GM23338 (cell line): ENCODE results near the gene INPP1. TPM values are rescaled to one million over a fixed set of nuclear protein-coding genes. Genes with fewer than 3 reads are reported as not detected.

Experiments used
- ATAC-seq: fragments of 200-7000 bp; cut with Tn5 transposase; 3 replicates; pipeline ENCODE4 v1.9.1; 2020
- DNase-seq: peaks from one replicate; pipeline ENCODE4 v3.0.0-alpha.2; 2015; ENCODE audit warnings: low spot score
- H2AFZ ChIP-seq: fragments of 200-600 bp; sonication (generic); 2 replicates; pipeline ENCODE4 v1.8.0; 2016; ENCODE audit warnings: antibody characterized with exemption, mild to moderate bottlenecking, moderate library complexity
- H3F3A ChIP-seq: fragments of 200-600 bp; sonication (generic); replicated peaks from 2 replicates; pipeline ENCODE4 v1.8.0; 2017; ENCODE audit warnings: antibody characterized with exemption, mixed run types, low read depth
- H3K27ac ChIP-seq: fragments of 200-600 bp; sonication (generic); 2 replicates; pipeline ENCODE4 v1.6.1; 2016; ENCODE audit warnings: low read depth
- H3K27me3 ChIP-seq: fragments of 200-600 bp; sonication (generic); 2 replicates; pipeline ENCODE4 v1.8.0; 2016; ENCODE audit warnings: mild to moderate bottlenecking, mixed run types, moderate library complexity; ENCODE audit not compliant: insufficient read depth
- H3K36me3 ChIP-seq: fragments of 200-600 bp; sonication (generic); 2 replicates; pipeline ENCODE4 v1.8.0; 2016; ENCODE audit warnings: mild to moderate bottlenecking; ENCODE audit not compliant: insufficient read depth
- H3K4me1 ChIP-seq: fragments of 200-600 bp; sonication (generic); 2 replicates; pipeline ENCODE4 v1.8.0; 2016; ENCODE audit warnings: mild to moderate bottlenecking, moderate library complexity; ENCODE audit not compliant: insufficient read depth
- H3K4me2 ChIP-seq: fragments of 200-600 bp; sonication (generic); 2 replicates; pipeline ENCODE4 v1.7.1; 2017; ENCODE audit warnings: mixed run types
- H3K4me3 ChIP-seq: fragments of 200-600 bp; sonication (generic); 2 replicates; pipeline ENCODE4 v1.6.1; 2016; ENCODE audit warnings: mixed run types
- H3K79me2 ChIP-seq: fragments of 200-600 bp; sonication (generic); replicated peaks from 2 replicates; pipeline ENCODE4 v1.8.0; 2017; ENCODE audit warnings: mild to moderate bottlenecking; ENCODE audit not compliant: insufficient read depth
- H3K9me2 ChIP-seq: fragments of 200-600 bp; sonication (generic); 2 replicates; pipeline ENCODE4 v1.8.0; 2017; ENCODE audit not compliant: insufficient read depth
- H4K20me1 ChIP-seq: fragments of 200-600 bp; sonication (generic); replicated peaks from 2 replicates; pipeline ENCODE4 v1.8.0; 2017; ENCODE audit warnings: mild to moderate bottlenecking; ENCODE audit not compliant: insufficient read depth
- H3K27ac Mint-ChIP-seq: 2 replicates; pipeline ENCODE4 v1.8.0; 2020; ENCODE audit warnings: inconsistent platforms, mild to moderate bottlenecking, moderate library complexity, mixed read lengths
- H3K27me3 Mint-ChIP-seq: 3 replicates; pipeline ENCODE4 v1.8.0; 2022; ENCODE audit warnings: low read depth, mild to moderate bottlenecking, moderate library complexity, mixed read lengths, inconsistent platforms; ENCODE audit not compliant: insufficient read depth, poor library complexity
- H3K36me3 Mint-ChIP-seq: 3 replicates; pipeline ENCODE4 v1.8.0; 2021; ENCODE audit warnings: low read depth, mild to moderate bottlenecking, inconsistent platforms, moderate library complexity, mixed read lengths
- H3K4me1 Mint-ChIP-seq: 3 replicates; pipeline ENCODE4 v1.8.0; 2020; ENCODE audit warnings: mild to moderate bottlenecking, inconsistent platforms, mixed read lengths
- H3K4me3 Mint-ChIP-seq: 3 replicates; pipeline ENCODE4 v1.8.0; 2021; ENCODE audit warnings: moderate library complexity, mild to moderate bottlenecking, inconsistent platforms, mixed read lengths
- H3K9me3 Mint-ChIP-seq: 3 replicates; pipeline ENCODE4 v1.8.0; 2020; ENCODE audit warnings: moderate library complexity, mild to moderate bottlenecking, inconsistent platforms, mixed read lengths
- CREB1 ChIP-seq: fragments of 250-450 bp; sonication (Bioruptor Pico); IDR thresholded peaks from 2 replicates; pipeline ENCODE4 v1.5.0; 2020; ENCODE audit warnings: low read depth, mild to moderate bottlenecking, moderate library complexity
- EZH2 ChIP-seq: fragments of 200-600 bp; sonication (generic); IDR thresholded peaks from one replicate; pipeline ENCODE4 v1.8.0; 2017; ENCODE audit warnings: antibody characterized with exemption, mild to moderate bottlenecking, low read depth; ENCODE audit not compliant: unreplicated experiment
- EZH2phosphoT487 ChIP-seq: fragments of 200-600 bp; sonication (generic); IDR thresholded peaks from one replicate; pipeline ENCODE4 v1.8.1; 2018; ENCODE audit warnings: antibody characterized with exemption; ENCODE audit not compliant: unreplicated experiment
- POLR2AphosphoS5 ChIP-seq: IDR thresholded peaks from 2 replicates; pipeline ENCODE4 v1.6.1; 2016; ENCODE audit warnings: antibody characterized with exemption, low read depth
- STAT1 ChIP-seq: IDR thresholded peaks from one replicate; pipeline ENCODE4 v1.6.1; 2016; ENCODE audit warnings: antibody characterized with exemption; ENCODE audit not compliant: unreplicated experiment
- ZNF331 ChIP-seq: fragments of 250-450 bp; sonication (Bioruptor Pico); IDR thresholded peaks from 2 replicates; pipeline ENCODE4 v1.5.0; 2020; ENCODE audit warnings: low read depth, mild to moderate bottlenecking, moderate library complexity
- polyA plus RNA-seq: library from polyadenylated mRNA; unstranded; fragments of >200 nt; fragmentation: Nextera tagmentation; extraction: Ambion mirVana; gene quantifications from 2 replicates; pipeline ENCODE4 v1.2.1, GENCODE V29; 2016
- total RNA-seq: library from RNA; depleted of rRNA; stranded (reverse); fragments of >200 nt; shearing (Covaris generic); gene quantifications from 2 replicates; pipeline ENCODE4 v1.2.3, GENCODE V29; 2014
- TF ChIP-seq, protein P1 (sequence below): IDR thresholded peaks from one replicate; pipeline ENCODE4 v1.6.1; 2018; ENCODE audit warnings: antibody characterized with exemption; ENCODE audit not compliant: unreplicated experiment
- TF ChIP-seq, protein P2 (sequence below): fragments of 250-450 bp; sonication (Bioruptor Pico); IDR thresholded peaks from 2 replicates; pipeline ENCODE4 v1.5.0; 2020; ENCODE audit warnings: mild to moderate bottlenecking, moderate library complexity
- TF ChIP-seq, protein P3 (sequence below), 2 experiments: fragments of 200-600 bp in 1 of 2; sonication (generic) in 1 of 2; conservative IDR thresholded peaks; 2 replicates each; pipeline versions ENCODE4 v1.5.1 to v1.6.1; 2016 to 2017; ENCODE audit warnings: antibody characterized with exemption in 2 of 2, low read depth in 2 of 2, mild to moderate bottlenecking in 2 of 2, moderate library complexity in 1 of 2

Gene INPP1
- total and polyA plus RNA-seq, 2 experiments from 2014 or later = 2.6 to 6.5 TPM

DNA sequence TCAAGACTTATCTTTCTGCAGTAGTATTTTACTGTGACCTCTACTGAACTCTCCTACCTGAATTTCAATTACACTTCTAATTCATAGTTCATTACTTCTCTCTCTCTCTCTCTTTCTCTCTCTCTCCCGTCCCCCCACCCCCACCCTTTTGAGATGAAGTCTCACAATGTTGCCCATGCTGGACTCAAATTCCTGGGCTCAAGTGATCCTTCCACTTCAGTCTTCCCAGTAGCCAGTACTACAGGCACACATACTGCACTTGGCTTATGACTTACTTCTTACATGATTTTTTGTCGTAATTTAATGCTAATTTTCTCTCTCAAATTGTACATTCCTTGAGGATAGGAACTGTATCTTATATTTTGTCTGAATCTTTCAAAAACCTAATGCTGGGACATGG is 17.8 kb upstream of the INPP1 start:
- Histone ChIP-seq H3F3A (no peaks in the 10 kb centered on the region), H3K79me2 (no peaks in the 10 kb centered on the region), H2AFZ (no peak overlapping the region), H3K36me3 (no peaks in the 10 kb centered on the region), H3K27ac (no peak overlapping the region), H3K4me2 (no peak overlapping the region), H3K4me3 (no peak overlapping the region), H4K20me1 (no peaks in the 10 kb centered on the region), H3K9me2 (no peaks in the 10 kb centered on the region), H3K27me3 (no peaks in the 10 kb centered on the region), H3K4me1 (no peaks in the 10 kb centered on the region; the same call in 1 of the 2 replicates)
- H3K9me3 Mint-ChIP-seq = no peaks in the 10 kb centered on the region
- ATAC-seq = no peak
- TF ChIP-seq, protein P1, sequence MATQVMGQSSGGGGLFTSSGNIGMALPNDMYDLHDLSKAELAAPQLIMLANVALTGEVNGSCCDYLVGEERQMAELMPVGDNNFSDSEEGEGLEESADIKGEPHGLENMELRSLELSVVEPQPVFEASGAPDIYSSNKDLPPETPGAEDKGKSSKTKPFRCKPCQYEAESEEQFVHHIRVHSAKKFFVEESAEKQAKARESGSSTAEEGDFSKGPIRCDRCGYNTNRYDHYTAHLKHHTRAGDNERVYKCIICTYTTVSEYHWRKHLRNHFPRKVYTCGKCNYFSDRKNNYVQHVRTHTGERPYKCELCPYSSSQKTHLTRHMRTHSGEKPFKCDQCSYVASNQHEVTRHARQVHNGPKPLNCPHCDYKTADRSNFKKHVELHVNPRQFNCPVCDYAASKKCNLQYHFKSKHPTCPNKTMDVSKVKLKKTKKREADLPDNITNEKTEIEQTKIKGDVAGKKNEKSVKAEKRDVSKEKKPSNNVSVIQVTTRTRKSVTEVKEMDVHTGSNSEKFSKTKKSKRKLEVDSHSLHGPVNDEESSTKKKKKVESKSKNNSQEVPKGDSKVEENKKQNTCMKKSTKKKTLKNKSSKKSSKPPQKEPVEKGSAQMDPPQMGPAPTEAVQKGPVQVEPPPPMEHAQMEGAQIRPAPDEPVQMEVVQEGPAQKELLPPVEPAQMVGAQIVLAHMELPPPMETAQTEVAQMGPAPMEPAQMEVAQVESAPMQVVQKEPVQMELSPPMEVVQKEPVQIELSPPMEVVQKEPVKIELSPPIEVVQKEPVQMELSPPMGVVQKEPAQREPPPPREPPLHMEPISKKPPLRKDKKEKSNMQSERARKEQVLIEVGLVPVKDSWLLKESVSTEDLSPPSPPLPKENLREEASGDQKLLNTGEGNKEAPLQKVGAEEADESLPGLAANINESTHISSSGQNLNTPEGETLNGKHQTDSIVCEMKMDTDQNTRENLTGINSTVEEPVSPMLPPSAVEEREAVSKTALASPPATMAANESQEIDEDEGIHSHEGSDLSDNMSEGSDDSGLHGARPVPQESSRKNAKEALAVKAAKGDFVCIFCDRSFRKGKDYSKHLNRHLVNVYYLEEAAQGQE = no peak
- TF ChIP-seq STAT1 (no peak), ZNF331 (CRISPR knock-in tag) (no peak)
- H3K27me3 Mint-ChIP-seq = no peaks in the 10 kb centered on the region
- no peak overlapping the region for H3K4me3 Mint-ChIP-seq
- H3K27ac Mint-ChIP-seq = no peak overlapping the region
- H3K36me3 Mint-ChIP-seq = no peaks in the 10 kb centered on the region
- peaks cover under 1% of the 10 kb centered on the region; the same call in 2 of the 3 replicates for H3K4me1 Mint-ChIP-seq
- DNase-seq = no peak

DNA sequence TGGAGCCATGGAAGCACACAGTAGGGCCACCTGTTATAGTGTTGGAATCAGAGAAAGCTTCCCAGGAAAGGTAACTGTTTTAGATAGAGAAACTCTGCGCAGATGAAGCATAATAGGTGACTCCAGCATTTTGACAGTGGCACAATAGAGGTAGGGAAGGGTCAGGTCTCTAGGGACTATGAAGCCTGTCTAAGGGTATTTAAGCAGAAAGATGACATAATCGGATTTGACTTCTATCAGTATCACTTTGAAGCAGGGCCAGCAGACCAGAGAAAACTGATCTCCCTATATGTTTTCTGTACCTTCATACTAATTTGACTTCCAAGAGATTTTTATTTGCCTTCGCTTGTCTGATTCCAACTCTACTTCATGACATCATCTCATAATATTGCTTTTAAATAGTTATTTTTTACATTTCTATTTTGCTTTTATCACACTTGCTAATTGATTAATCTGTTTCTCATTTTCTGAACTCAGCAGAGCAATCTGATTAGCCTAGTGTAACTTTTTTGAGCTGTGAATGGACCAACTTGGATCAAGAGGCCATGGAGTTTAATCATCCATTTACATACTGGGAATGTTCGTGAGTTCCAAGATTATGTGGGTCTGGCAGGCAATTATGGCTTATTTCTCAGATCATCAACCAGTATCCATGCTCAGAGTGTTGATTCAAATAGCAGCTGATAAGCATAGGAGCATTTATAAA is 15.4 kb upstream of the INPP1 start:
- Histone ChIP-seq H3K27ac (no peak overlapping the region), H3K36me3 (no peaks in the 10 kb centered on the region), H2AFZ (no peak overlapping the region), H3K9me2 (no peaks in the 10 kb centered on the region), H3K27me3 (no peaks in the 10 kb centered on the region), H3K4me1 (no peaks in the 10 kb centered on the region), H3F3A (no peaks in the 10 kb centered on the region), H3K4me3 (no peak overlapping the region), H3K4me2 (no peak overlapping the region), H3K79me2 (no peaks in the 10 kb centered on the region), H4K20me1 (no peaks in the 10 kb centered on the region)
- no peaks in the 10 kb centered on the region for H3K27me3 Mint-ChIP-seq
- ATAC-seq (no peak), DNase-seq (no peak)
- no peaks in the 10 kb centered on the region for H3K9me3 Mint-ChIP-seq
- H3K4me1 Mint-ChIP-seq = no peaks in the 10 kb centered on the region
- no peak overlapping the region for H3K27ac Mint-ChIP-seq
- no peaks in the 10 kb centered on the region for H3K36me3 Mint-ChIP-seq
- H3K4me3 Mint-ChIP-seq = no peak overlapping the region
- TF ChIP-seq EZH2 (no peak), ZNF331 (CRISPR knock-in tag) (no peak), EZH2phosphoT487 (no peak), CREB1 (CRISPR knock-in tag) (no peak), POLR2AphosphoS5 (no peak)
- TF ChIP-seq, protein P2, sequence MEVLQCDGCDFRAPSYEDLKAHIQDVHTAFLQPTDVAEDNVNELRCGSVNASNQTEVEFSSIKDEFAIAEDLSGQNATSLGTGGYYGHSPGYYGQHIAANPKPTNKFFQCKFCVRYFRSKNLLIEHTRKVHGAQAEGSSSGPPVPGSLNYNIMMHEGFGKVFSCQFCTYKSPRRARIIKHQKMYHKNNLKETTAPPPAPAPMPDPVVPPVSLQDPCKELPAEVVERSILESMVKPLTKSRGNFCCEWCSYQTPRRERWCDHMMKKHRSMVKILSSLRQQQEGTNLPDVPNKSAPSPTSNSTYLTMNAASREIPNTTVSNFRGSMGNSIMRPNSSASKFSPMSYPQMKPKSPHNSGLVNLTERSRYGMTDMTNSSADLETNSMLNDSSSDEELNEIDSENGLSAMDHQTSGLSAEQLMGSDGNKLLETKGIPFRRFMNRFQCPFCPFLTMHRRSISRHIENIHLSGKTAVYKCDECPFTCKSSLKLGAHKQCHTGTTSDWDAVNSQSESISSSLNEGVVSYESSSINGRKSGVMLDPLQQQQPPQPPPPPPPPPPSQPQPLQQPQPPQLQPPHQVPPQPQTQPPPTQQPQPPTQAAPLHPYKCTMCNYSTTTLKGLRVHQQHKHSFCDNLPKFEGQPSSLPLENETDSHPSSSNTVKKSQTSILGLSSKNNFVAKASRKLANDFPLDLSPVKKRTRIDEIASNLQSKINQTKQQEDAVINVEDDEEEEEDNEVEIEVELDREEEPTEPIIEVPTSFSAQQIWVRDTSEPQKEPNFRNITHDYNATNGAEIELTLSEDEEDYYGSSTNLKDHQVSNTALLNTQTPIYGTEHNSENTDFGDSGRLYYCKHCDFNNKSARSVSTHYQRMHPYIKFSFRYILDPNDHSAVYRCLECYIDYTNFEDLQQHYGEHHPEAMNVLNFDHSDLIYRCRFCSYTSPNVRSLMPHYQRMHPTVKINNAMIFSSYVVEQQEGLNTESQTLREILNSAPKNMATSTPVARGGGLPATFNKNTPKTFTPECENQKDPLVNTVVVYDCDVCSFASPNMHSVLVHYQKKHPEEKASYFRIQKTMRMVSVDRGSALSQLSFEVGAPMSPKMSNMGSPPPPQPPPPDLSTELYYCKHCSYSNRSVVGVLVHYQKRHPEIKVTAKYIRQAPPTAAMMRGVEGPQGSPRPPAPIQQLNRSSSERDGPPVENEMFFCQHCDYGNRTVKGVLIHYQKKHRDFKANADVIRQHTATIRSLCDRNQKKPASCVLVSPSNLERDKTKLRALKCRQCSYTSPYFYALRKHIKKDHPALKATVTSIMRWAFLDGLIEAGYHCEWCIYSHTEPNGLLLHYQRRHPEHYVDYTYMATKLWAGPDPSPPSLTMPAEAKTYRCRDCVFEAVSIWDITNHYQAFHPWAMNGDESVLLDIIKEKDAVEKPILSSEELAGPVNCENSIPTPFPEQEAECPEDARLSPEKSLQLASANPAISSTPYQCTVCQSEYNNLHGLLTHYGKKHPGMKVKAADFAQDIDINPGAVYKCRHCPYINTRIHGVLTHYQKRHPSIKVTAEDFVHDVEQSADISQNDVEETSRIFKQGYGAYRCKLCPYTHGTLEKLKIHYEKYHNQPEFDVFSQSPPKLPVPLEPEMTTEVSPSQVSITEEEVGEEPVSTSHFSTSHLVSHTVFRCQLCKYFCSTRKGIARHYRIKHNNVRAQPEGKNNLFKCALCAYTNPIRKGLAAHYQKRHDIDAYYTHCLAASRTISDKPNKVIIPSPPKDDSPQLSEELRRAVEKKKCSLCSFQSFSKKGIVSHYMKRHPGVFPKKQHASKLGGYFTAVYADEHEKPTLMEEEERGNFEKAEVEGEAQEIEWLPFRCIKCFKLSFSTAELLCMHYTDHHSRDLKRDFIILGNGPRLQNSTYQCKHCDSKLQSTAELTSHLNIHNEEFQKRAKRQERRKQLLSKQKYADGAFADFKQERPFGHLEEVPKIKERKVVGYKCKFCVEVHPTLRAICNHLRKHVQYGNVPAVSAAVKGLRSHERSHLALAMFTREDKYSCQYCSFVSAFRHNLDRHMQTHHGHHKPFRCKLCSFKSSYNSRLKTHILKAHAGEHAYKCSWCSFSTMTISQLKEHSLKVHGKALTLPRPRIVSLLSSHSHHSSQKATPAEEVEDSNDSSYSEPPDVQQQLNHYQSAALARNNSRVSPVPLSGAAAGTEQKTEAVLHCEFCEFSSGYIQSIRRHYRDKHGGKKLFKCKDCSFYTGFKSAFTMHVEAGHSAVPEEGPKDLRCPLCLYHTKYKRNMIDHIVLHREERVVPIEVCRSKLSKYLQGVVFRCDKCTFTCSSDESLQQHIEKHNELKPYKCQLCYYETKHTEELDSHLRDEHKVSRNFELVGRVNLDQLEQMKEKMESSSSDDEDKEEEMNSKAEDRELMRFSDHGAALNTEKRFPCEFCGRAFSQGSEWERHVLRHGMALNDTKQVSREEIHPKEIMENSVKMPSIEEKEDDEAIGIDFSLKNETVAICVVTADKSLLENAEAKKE (CRISPR knock-in tag) = no peak
- TF ChIP-seq, protein P3, sequence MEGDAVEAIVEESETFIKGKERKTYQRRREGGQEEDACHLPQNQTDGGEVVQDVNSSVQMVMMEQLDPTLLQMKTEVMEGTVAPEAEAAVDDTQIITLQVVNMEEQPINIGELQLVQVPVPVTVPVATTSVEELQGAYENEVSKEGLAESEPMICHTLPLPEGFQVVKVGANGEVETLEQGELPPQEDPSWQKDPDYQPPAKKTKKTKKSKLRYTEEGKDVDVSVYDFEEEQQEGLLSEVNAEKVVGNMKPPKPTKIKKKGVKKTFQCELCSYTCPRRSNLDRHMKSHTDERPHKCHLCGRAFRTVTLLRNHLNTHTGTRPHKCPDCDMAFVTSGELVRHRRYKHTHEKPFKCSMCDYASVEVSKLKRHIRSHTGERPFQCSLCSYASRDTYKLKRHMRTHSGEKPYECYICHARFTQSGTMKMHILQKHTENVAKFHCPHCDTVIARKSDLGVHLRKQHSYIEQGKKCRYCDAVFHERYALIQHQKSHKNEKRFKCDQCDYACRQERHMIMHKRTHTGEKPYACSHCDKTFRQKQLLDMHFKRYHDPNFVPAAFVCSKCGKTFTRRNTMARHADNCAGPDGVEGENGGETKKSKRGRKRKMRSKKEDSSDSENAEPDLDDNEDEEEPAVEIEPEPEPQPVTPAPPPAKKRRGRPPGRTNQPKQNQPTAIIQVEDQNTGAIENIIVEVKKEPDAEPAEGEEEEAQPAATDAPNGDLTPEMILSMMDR (conservative IDR thresholded peaks at IDR 0.05; ENCODE audit: low read depth in 2 of 2) = no peak
